ENCODE measurements around the gene JAKMIP1. TPM values are rescaled to one million over a fixed set of nuclear protein-coding genes. Genes with fewer than 3 reads are reported as not detected.

JAKMIP1 gene
- total and polyA plus RNA-seq, 2 donors (not counting 1 experiment from before 2014, with no cell fraction given) = 0.49 to 1.0 TPM

DNA sequence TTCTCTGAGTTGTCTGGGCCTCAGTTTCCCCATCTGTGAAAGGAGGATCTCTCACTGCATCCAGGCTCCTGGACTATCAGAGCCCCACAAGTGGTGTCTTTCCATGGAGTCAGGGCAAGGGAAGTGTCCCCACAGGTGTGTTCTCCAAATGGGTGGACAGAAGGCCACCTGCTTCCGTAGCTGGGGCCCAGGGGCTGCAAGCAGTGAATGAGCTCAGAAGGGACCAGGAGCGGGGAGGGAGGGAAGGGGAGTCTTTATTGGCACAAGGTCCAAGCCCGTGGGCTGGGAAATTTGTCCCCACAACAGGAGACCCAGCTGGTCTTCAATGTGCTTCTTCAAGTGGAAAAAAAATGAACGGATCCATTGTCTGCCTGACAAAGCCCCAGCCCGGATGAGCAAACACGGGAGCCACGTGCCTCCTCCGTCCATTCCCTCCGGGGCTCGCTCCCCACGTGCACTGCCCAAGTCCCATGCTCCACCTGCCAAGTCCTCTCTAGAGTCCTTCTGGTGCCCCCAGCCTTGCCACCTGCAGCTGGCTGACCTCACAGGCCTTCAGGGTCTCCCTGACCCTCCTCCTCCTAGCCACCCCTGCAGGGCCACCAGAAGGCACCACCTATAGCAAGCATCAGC, 72.0 kb downstream of the JAKMIP1 start:
- Histone ChIP-seq H3K4me3 (ENCODE audit: control extremely low read depth in 1 of 5, extremely low read depth in 1 of 5, insufficient read depth in 1 of 5, low read depth in 2 of 5, low read length in 4 of 5) (no peak overlapping the region), H3K4me2 (replicated peaks; ENCODE audit: low read depth, low read length, poor library complexity, severe bottlenecking) (no peak overlapping the region), H3K9ac (ENCODE audit: low read length) (no peak overlapping the region), H2AFZ (ENCODE audit: insufficient read depth, low read depth, low read length, poor library complexity, severe bottlenecking) (no peak overlapping the region), H3K27me3 (replicated peaks in 1 of 4; ENCODE audit: control extremely low read depth in 1 of 4, control insufficient read depth in 3 of 4, insufficient read depth in 4 of 4, low read length in 3 of 4) (no peaks in the 10 kb centered on the region), H3K9me3 (ENCODE audit: control extremely low read depth in 1 of 3, control insufficient read depth in 2 of 3, insufficient read depth in 1 of 3, low read length in 2 of 3) (peaks cover 0 to 4% (median 0%) of the 10 kb centered on the region in 3 donors), H3K4me1 (ENCODE audit: control insufficient read depth in 2 of 2, insufficient read depth in 2 of 2, low read length in 2 of 2) (no peaks in the 10 kb centered on the region), H3K36me3 (replicated peaks in 1 of 2; ENCODE audit: control extremely low read depth in 1 of 2, control insufficient read depth in 1 of 2, extremely low read depth in 1 of 2, insufficient read depth in 2 of 2, low read length in 1 of 2) (no peaks in the 10 kb centered on the region), H3K27ac (ENCODE audit: low read length in 2 of 2) (no peak overlapping the region), H4K20me1 (ENCODE audit: control insufficient read depth, insufficient read depth, low read length, poor library complexity, severe bottlenecking) (no peaks in the 10 kb centered on the region), H3K79me2 (ENCODE audit: control insufficient read depth, insufficient read depth, low read length) (no peaks in the 10 kb centered on the region)
- POLR2A ChIA-PET = no interaction called here
- CTCF ChIA-PET = no interaction called here
- Mint-ChIP-seq H3K27ac (no peak overlapping the region), H3K4me3 (no peak overlapping the region), H3K4me1 (no peaks in the 10 kb centered on the region), H3K9me3 (ENCODE audit: insufficient read depth) (no peaks in the 10 kb centered on the region), H3K27me3 (no peaks in the 10 kb centered on the region)
- intact Hi-C loops (cut with micrococcal nuclease) = no loop called here
- ATAC-seq (ENCODE audit: low read depth) = no peak
- no peak for DNase-seq
- no peak for TF ChIP-seq EZH2 (IDR thresholded peaks at IDR 0.05; ENCODE audit: borderline replicate concordance, insufficient read depth, low read depth, low read length, poor library complexity, severe bottlenecking)
- TF ChIP-seq, protein P1, sequence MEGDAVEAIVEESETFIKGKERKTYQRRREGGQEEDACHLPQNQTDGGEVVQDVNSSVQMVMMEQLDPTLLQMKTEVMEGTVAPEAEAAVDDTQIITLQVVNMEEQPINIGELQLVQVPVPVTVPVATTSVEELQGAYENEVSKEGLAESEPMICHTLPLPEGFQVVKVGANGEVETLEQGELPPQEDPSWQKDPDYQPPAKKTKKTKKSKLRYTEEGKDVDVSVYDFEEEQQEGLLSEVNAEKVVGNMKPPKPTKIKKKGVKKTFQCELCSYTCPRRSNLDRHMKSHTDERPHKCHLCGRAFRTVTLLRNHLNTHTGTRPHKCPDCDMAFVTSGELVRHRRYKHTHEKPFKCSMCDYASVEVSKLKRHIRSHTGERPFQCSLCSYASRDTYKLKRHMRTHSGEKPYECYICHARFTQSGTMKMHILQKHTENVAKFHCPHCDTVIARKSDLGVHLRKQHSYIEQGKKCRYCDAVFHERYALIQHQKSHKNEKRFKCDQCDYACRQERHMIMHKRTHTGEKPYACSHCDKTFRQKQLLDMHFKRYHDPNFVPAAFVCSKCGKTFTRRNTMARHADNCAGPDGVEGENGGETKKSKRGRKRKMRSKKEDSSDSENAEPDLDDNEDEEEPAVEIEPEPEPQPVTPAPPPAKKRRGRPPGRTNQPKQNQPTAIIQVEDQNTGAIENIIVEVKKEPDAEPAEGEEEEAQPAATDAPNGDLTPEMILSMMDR (IDR thresholded peaks at IDR 0.05) = no peak
- WGBS (ENCODE audit: insufficient coverage) = 92% methylated on average over 11 of the region's 11 CpGs

DNA sequence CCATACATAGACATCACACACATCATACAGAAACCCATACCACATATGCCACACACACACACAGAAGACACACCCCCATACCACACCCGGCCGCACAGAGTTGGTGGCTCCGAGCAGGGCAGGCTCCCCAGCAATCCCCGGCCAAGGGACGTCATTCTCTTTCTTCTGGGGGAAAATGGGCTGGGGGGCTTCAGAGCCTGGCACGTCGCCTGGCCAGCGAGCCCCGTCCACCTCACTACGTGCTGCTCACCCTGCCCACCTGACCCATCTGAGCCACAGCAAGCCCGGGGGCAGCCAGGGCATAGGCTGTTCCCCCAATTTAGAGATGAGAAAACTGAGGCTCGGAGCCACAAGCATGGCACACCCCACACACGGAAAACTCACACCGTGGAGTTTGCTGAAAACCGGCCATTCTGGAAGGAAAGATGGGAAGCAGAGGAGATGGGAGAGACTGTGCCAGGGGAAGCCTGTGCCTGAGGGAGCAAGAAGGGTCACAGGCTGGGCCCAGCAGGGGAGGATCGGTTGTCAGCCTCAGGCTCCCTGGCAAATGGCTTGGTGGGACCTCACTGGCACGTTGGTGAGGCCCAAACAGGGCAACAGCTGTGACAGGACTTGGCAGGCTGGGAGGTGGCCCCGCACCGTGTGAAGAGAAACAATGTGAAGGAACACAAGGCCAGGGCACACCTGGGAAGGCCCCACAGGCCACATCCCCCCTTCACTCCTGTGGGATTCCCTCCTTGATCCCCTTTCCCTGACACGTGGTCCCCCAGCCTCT, 73.2 kb downstream of the JAKMIP1 start:
- TF ChIP-seq EZH2 (IDR thresholded peaks at IDR 0.05; ENCODE audit: borderline replicate concordance, insufficient read depth, low read depth, low read length, poor library complexity, severe bottlenecking) = no peak
- TF ChIP-seq, protein P1 (IDR thresholded peaks at IDR 0.05) = no peak
- no peaks in the 10 kb centered on the region for H3K27me3 ChIP-seq (replicated peaks in 1 of 4; ENCODE audit: control extremely low read depth in 1 of 4, control insufficient read depth in 3 of 4, insufficient read depth in 4 of 4, low read length in 3 of 4)
- Mint-ChIP-seq H3K4me1 (no peaks in the 10 kb centered on the region), H3K27me3 (no peaks in the 10 kb centered on the region), H3K27ac (no peak overlapping the region), H3K4me3 (no peak overlapping the region), H3K9me3 (ENCODE audit: insufficient read depth) (no peaks in the 10 kb centered on the region)
- ATAC-seq (ENCODE audit: low read depth) = no peak
- H3K4me1 ChIP-seq (ENCODE audit: control insufficient read depth in 2 of 2, insufficient read depth in 2 of 2, low read length in 2 of 2) = no peaks in the 10 kb centered on the region
- DNase-seq = no peak
- no peaks in the 10 kb centered on the region for H3K36me3 ChIP-seq (replicated peaks in 1 of 2; ENCODE audit: control extremely low read depth in 1 of 2, control insufficient read depth in 1 of 2, extremely low read depth in 1 of 2, insufficient read depth in 2 of 2, low read length in 1 of 2)
- intact Hi-C loops (cut with micrococcal nuclease) = no loop called here
- H3K9ac ChIP-seq (ENCODE audit: low read length) = no peak overlapping the region
- no peak overlapping the region for H2AFZ ChIP-seq (ENCODE audit: insufficient read depth, low read depth, low read length, poor library complexity, severe bottlenecking)
- peaks cover 0 to 4% (median 0%) of the 10 kb centered on the region in 3 donors for H3K9me3 ChIP-seq (ENCODE audit: control extremely low read depth in 1 of 3, control insufficient read depth in 2 of 3, insufficient read depth in 1 of 3, low read length in 2 of 3)
- ChIA-PET POLR2A (no interaction called here), CTCF (no interaction called here)
- H4K20me1 ChIP-seq (ENCODE audit: control insufficient read depth, insufficient read depth, low read length, poor library complexity, severe bottlenecking) = no peaks in the 10 kb centered on the region
- WGBS (ENCODE audit: insufficient coverage) = 83% methylated on average over 18 of the region's 20 CpGs
- no peak overlapping the region for H3K27ac ChIP-seq (ENCODE audit: low read length in 2 of 2)
- H3K4me3 ChIP-seq (ENCODE audit: control extremely low read depth in 1 of 5, extremely low read depth in 1 of 5, insufficient read depth in 1 of 5, low read depth in 2 of 5, low read length in 4 of 5) = no peak overlapping the region
- H3K4me2 ChIP-seq (replicated peaks; ENCODE audit: low read depth, low read length, poor library complexity, severe bottlenecking) = no peak overlapping the region
- no peaks in the 10 kb centered on the region for H3K79me2 ChIP-seq (ENCODE audit: control insufficient read depth, insufficient read depth, low read length)
